HG02852 (cell line): ENCODE results near the gene SERPINA3.
"Not testable (repeated sequence)": the region's sequence is repeated elsewhere in the genome, so short reads cannot be mapped to it uniquely, and the experiment has no call there.

ENCODE experiments used
- ATAC-seq: cut with Tn5 transposase; IDR thresholded peaks from one replicate; pipeline ENCODE4 v1.9.1; 2021; ENCODE audit warnings: mild to moderate bottlenecking, moderate library complexity; ENCODE audit not compliant: unreplicated experiment

The SERPINA3 gene

GRCh38 chr14:94631050-94631449 lies 18.9 kb downstream of the SERPINA3 start:
- no peak for ATAC-seq

- ATAC-seq = no peak
These were observed 19.5 kb downstream of the SERPINA3 start for GRCh38 chr14:94631536-94632304.

GRCh38 chr14:94632305-94632590 lies 20.1 kb downstream of the SERPINA3 start:
- ATAC-seq = no peak

GRCh38 chr14:94633121-94633520 lies 20.9 kb downstream of the SERPINA3 start:
- no peak for ATAC-seq

GRCh38 chr14:94635154-94635553 lies 23.0 kb downstream of the SERPINA3 start:
- no peak for ATAC-seq

- ATAC-seq = no peak
These were observed 24.7 kb downstream of the SERPINA3 start for GRCh38 chr14:94636744-94637412.

- not testable (repeated sequence) for ATAC-seq
These were observed 25.6 kb downstream of the SERPINA3 start for GRCh38 chr14:94637814-94638213.

- no peak for ATAC-seq
These were observed 26.1 kb downstream of the SERPINA3 start for GRCh38 chr14:94638339-94638738.

- no peak for ATAC-seq
These were observed 27.0 kb downstream of the SERPINA3 start for GRCh38 chr14:94638961-94639817.

- ATAC-seq = no peak
These were observed 28.8 kb downstream of the SERPINA3 start for GRCh38 chr14:94640721-94641631.

- no peak for ATAC-seq
These were observed 29.4 kb downstream of the SERPINA3 start for GRCh38 chr14:94641632-94641955.

GRCh38 chr14:94643316-94644101 lies 31.3 kb downstream of the SERPINA3 start:
- ATAC-seq = no peak

- ATAC-seq = no peak
These were observed 31.9 kb downstream of the SERPINA3 start for GRCh38 chr14:94644102-94644535.

GRCh38 chr14:94646066-94646465 lies 33.9 kb downstream of the SERPINA3 start:
- no peak for ATAC-seq

- ATAC-seq = no peak
These were observed 34.3 kb downstream of the SERPINA3 start for GRCh38 chr14:94646481-94646880.

- ATAC-seq = no peak
These were observed 36.6 kb downstream of the SERPINA3 start for GRCh38 chr14:94648801-94649200.

- no peak for ATAC-seq
These were observed 37.6 kb downstream of the SERPINA3 start for GRCh38 chr14:94649543-94650443.

- no peak for ATAC-seq
These were observed 38.2 kb downstream of the SERPINA3 start for GRCh38 chr14:94650444-94650775.
